ENCODE measurements around the gene RBMS3.
"Not testable (repeated sequence)": the region's sequence is repeated elsewhere in the genome, so short reads cannot be mapped to it uniquely, and the experiment has no call there.

The RBMS3 gene

GRCh38 chr3:29280404-29281093 lies at the start of gene RBMS3:
RBMS3 (plus strand) TSS chr3:29281071.
- Histone ChIP-seq H3K4me3 (ENCODE audit: low read depth, low read length) (peak within 1 kb of the TSS; percentile 44), H3K9me3 (ENCODE audit: control insufficient read depth, insufficient read depth, low read length) (no peaks in the 10 kb centered on the region), H3K27me3 (ENCODE audit: control insufficient read depth, insufficient read depth, low read length) (no peaks in the 10 kb centered on the region), H3K36me3 (ENCODE audit: control insufficient read depth, insufficient read depth, low read length) (no peaks in the 10 kb centered on the region), H3K9ac (ENCODE audit: low read depth, low read length) (no peak within 1 kb of the TSS), H3K4me1 (ENCODE audit: control insufficient read depth, insufficient read depth, low read length) (peaks cover 22% of the 10 kb centered on the region)

DNA sequence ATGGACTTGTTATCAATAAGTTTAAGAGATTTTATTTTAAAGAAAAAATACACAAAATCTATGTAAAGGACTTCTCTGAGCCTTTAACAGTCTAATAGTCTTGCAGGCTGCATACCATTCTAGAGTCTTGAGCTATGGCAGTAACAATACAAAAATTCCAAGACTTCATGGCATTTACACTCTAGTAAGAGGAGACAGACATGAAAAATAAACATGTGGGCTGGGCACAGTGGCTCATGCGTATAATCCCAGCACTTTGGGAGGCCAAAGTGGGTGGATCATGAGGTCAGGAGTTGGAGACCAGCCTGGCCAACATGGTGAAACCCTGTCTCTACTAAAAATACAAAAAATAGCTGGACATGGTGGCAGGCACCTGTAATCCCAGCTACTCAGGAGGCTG lies 47.7 kb upstream of the RBMS3 start:
- H3K36me3 ChIP-seq (ENCODE audit: control insufficient read depth, insufficient read depth, low read length); H3K9me3 ChIP-seq (ENCODE audit: control insufficient read depth, insufficient read depth, low read length); H3K9ac ChIP-seq (ENCODE audit: low read depth, low read length); H3K27me3 ChIP-seq (ENCODE audit: control insufficient read depth, insufficient read depth, low read length); H3K4me1 ChIP-seq (ENCODE audit: control insufficient read depth, insufficient read depth, low read length); H3K4me3 ChIP-seq (ENCODE audit: low read depth, low read length): not testable (repeated sequence)

DNA sequence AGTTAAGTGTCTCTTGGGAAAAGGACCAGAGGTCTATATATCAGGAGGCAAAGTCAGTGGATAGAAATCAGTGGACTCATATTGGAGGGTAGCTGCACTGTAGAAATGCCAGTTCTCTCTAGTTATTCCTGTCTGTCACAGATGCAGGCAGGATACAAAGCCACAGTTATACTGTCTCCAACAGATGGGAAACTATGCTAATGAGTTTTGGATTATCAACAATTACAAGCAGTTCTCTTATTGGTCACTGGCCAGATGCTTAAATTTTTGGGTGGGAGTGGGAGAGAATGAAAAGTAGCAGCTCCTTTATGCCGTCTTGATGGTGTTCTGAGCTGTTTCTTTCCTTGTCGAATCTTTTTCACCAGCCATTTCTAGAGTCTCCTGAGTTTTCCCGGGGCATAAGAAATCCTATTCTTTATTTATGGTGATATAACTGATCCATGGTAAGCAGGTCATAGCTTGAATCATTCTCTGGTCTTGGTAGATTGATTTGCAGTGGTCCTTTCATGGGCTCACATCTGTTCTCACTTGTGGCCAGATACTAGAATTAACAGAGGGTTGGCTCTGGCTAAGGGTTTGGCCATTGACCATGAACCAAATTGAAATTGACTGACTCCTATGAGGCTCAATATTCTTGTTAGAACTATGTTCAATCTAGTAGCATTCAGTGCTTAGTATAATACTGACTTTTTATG lies 44.6 kb upstream of the RBMS3 start:
- Histone ChIP-seq H3K9me3 (ENCODE audit: control insufficient read depth, insufficient read depth, low read length) (no peaks in the 10 kb centered on the region), H3K27me3 (ENCODE audit: control insufficient read depth, insufficient read depth, low read length) (no peaks in the 10 kb centered on the region), H3K9ac (ENCODE audit: low read depth, low read length) (no peak overlapping the region), H3K4me3 (ENCODE audit: low read depth, low read length) (no peak overlapping the region), H3K4me1 (ENCODE audit: control insufficient read depth, insufficient read depth, low read length) (peaks cover 11% of the 10 kb centered on the region), H3K36me3 (ENCODE audit: control insufficient read depth, insufficient read depth, low read length) (no peaks in the 10 kb centered on the region)

GRCh38 chr3:29239376-29239775 lies 41.5 kb upstream of the RBMS3 start:
- Histone ChIP-seq H3K4me1 (ENCODE audit: control insufficient read depth, insufficient read depth, low read length) (peaks cover 11% of the 10 kb centered on the region), H3K4me3 (ENCODE audit: low read depth, low read length) (no peak overlapping the region), H3K36me3 (ENCODE audit: control insufficient read depth, insufficient read depth, low read length) (no peaks in the 10 kb centered on the region), H3K9me3 (ENCODE audit: control insufficient read depth, insufficient read depth, low read length) (no peaks in the 10 kb centered on the region), H3K9ac (ENCODE audit: low read depth, low read length) (no peak overlapping the region), H3K27me3 (ENCODE audit: control insufficient read depth, insufficient read depth, low read length) (no peaks in the 10 kb centered on the region)

- H3K9me3 ChIP-seq (ENCODE audit: control insufficient read depth, insufficient read depth, low read length): no peaks in the 10 kb centered on the region
- H3K4me1 ChIP-seq (ENCODE audit: control insufficient read depth, insufficient read depth, low read length): peaks cover 11% of the 10 kb centered on the region
- no peaks in the 10 kb centered on the region for H3K36me3 ChIP-seq (ENCODE audit: control insufficient read depth, insufficient read depth, low read length)
- no peak overlapping the region for H3K4me3 ChIP-seq (ENCODE audit: low read depth, low read length)
- H3K9ac ChIP-seq (ENCODE audit: low read depth, low read length): no peak overlapping the region
- no peaks in the 10 kb centered on the region for H3K27me3 ChIP-seq (ENCODE audit: control insufficient read depth, insufficient read depth, low read length)
Observed at GRCh38 chr3:29240248-29240647, 40.6 kb upstream of the RBMS3 start.

DNA sequence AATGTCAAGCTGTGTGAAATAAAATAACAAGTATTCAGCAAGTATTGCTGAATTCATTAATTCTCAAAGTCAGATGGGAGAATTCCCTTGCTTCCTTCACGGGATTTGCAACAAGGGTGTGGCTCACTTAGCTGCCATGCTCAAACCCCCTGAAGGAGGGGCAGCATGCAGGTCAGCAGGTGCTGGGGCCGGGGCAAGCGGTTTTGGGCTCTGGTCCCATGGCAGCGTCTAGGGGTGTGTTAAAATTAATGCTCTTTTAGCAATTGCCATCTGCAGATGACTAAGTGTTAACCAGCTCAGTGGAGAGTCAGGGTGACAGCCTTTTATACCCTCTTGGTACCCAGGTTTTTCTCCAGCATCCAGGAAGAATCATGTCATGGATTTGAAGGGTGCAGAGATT lies 40.0 kb upstream of the RBMS3 start:
- Histone ChIP-seq H3K4me1 (ENCODE audit: control insufficient read depth, insufficient read depth, low read length) (peaks cover 11% of the 10 kb centered on the region), H3K27me3 (ENCODE audit: control insufficient read depth, insufficient read depth, low read length) (no peaks in the 10 kb centered on the region), H3K9ac (ENCODE audit: low read depth, low read length) (no peak overlapping the region), H3K4me3 (ENCODE audit: low read depth, low read length) (no peak overlapping the region), H3K9me3 (ENCODE audit: control insufficient read depth, insufficient read depth, low read length) (no peaks in the 10 kb centered on the region), H3K36me3 (ENCODE audit: control insufficient read depth, insufficient read depth, low read length) (no peaks in the 10 kb centered on the region)

- peaks cover 11% of the 10 kb centered on the region for H3K4me1 ChIP-seq (ENCODE audit: control insufficient read depth, insufficient read depth, low read length)
- H3K9ac ChIP-seq (ENCODE audit: low read depth, low read length): no peak overlapping the region
- no peaks in the 10 kb centered on the region for H3K9me3 ChIP-seq (ENCODE audit: control insufficient read depth, insufficient read depth, low read length)
- no peak overlapping the region for H3K4me3 ChIP-seq (ENCODE audit: low read depth, low read length)
- no peaks in the 10 kb centered on the region for H3K36me3 ChIP-seq (ENCODE audit: control insufficient read depth, insufficient read depth, low read length)
- no peaks in the 10 kb centered on the region for H3K27me3 ChIP-seq (ENCODE audit: control insufficient read depth, insufficient read depth, low read length)
Observed at GRCh38 chr3:29241855-29242254, 39.0 kb upstream of the RBMS3 start.

DNA sequence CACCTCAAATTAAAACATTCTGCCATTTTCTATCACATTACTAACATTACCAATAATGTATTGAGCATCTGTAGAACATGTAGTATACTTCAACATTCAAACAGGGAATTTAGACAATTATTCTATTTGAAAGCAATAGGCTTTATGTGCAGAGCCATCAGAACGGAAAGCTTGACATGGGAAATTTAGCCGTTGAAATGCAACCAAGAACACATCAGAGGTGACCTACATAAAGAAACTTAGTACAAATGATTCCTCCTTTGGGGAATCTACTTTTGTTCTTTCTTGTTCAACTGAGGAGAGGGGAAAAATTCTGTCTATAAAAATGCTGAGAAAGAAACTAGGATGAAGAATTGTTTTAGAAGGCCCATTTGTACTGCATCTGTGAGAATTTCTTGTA lies 38.6 kb upstream of the RBMS3 start:
- Histone ChIP-seq H3K27me3 (ENCODE audit: control insufficient read depth, insufficient read depth, low read length) (no peaks in the 10 kb centered on the region), H3K9ac (ENCODE audit: low read depth, low read length) (no peak overlapping the region), H3K4me1 (ENCODE audit: control insufficient read depth, insufficient read depth, low read length) (peaks cover 11% of the 10 kb centered on the region), H3K36me3 (ENCODE audit: control insufficient read depth, insufficient read depth, low read length) (no peaks in the 10 kb centered on the region), H3K4me3 (ENCODE audit: low read depth, low read length) (no peak overlapping the region), H3K9me3 (ENCODE audit: control insufficient read depth, insufficient read depth, low read length) (no peaks in the 10 kb centered on the region)

DNA sequence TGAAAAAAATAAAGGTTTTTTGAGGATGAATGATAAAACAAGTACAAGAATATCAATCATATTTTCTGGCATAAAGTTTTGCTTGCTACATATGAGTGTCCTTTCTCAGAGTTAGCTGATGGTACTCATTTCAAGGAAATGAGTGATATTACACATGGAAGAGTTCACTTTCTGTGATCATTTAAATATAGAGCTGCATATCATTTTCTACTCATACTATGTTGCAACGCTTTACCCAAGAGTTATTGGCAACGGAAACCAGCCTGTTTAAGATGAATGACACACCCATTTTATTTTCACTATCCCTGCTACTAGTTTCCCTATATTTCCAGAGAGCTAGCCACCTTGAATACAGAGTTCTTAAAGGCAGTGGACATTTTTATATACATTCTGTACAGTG lies 35.4 kb upstream of the RBMS3 start:
- H3K36me3 ChIP-seq (ENCODE audit: control insufficient read depth, insufficient read depth, low read length): no peaks in the 10 kb centered on the region
- no peaks in the 10 kb centered on the region for H3K4me1 ChIP-seq (ENCODE audit: control insufficient read depth, insufficient read depth, low read length)
- H3K9ac ChIP-seq (ENCODE audit: low read depth, low read length): no peak overlapping the region
- H3K4me3 ChIP-seq (ENCODE audit: low read depth, low read length): no peak overlapping the region
- H3K27me3 ChIP-seq (ENCODE audit: control insufficient read depth, insufficient read depth, low read length): no peaks in the 10 kb centered on the region
- no peaks in the 10 kb centered on the region for H3K9me3 ChIP-seq (ENCODE audit: control insufficient read depth, insufficient read depth, low read length)

DNA sequence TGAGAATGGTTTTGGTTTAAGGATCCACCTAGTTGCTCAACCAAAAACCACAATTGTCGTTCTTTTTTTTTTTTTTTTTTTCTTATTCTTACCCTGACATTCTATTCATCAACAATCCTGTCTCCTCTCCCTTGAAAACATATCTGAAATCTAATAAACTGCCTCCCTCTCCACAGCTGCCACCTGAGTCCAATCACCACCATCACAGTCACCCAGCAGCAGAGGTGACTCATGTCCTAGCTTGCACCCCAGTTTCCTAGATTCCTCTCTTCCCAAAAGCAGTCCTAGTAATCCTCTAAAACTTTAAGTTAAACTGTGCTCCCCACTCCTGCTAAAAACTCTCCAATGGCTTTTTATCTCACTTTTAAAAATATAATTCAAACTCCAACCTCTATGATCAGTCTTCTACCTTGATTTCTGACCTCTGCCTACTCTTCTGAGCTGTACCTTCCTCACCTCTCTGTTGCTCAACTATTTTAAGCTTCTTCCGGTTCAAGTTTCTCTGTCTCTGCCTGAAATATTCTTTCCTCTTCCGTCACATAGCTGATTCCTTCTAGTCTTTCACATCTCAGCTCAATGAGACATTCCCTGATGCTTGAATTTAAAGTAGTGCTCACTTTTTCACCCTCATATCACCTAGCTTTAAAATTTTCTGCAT lies 33.7 kb upstream of the RBMS3 start:
- no peak overlapping the region for H3K9ac ChIP-seq (ENCODE audit: low read depth, low read length)
- no peak overlapping the region for H3K4me3 ChIP-seq (ENCODE audit: low read depth, low read length)

GRCh38 chr3:29249829-29250345 lies 31.0 kb upstream of the RBMS3 start:
- no peak overlapping the region for H3K4me3 ChIP-seq (ENCODE audit: low read depth, low read length)
- no peak overlapping the region for H3K9ac ChIP-seq (ENCODE audit: low read depth, low read length)
- H3K27me3 ChIP-seq (ENCODE audit: control insufficient read depth, insufficient read depth, low read length): no peaks in the 10 kb centered on the region
- no peaks in the 10 kb centered on the region for H3K9me3 ChIP-seq (ENCODE audit: control insufficient read depth, insufficient read depth, low read length)
- no peaks in the 10 kb centered on the region for H3K36me3 ChIP-seq (ENCODE audit: control insufficient read depth, insufficient read depth, low read length)
- no peaks in the 10 kb centered on the region for H3K4me1 ChIP-seq (ENCODE audit: control insufficient read depth, insufficient read depth, low read length)

More for the DNA sequence above, 33.7 kb upstream of the RBMS3 start:
- Histone ChIP-seq H3K4me1 (ENCODE audit: control insufficient read depth, insufficient read depth, low read length) (no peaks in the 10 kb centered on the region), H3K36me3 (ENCODE audit: control insufficient read depth, insufficient read depth, low read length) (no peaks in the 10 kb centered on the region), H3K27me3 (ENCODE audit: control insufficient read depth, insufficient read depth, low read length) (no peaks in the 10 kb centered on the region), H3K9me3 (ENCODE audit: control insufficient read depth, insufficient read depth, low read length) (no peaks in the 10 kb centered on the region)

Measured in iPS-15b (cell line).